HG02840 (cell line): ENCODE measurements around the gene LDLRAD3.
"Not testable (repeated sequence)": the region's sequence is repeated elsewhere in the genome, so short reads cannot be mapped to it uniquely, and the experiment has no call there.

ENCODE experiments used
- ATAC-seq: cut with Tn5 transposase; IDR thresholded peaks from one replicate; pipeline ENCODE4 v1.9.1; 2021; ENCODE audit warnings: mild to moderate bottlenecking, moderate library complexity, moderate number of reproducible peaks; ENCODE audit not compliant: unreplicated experiment, low FRiP score

Gene LDLRAD3

DNA sequence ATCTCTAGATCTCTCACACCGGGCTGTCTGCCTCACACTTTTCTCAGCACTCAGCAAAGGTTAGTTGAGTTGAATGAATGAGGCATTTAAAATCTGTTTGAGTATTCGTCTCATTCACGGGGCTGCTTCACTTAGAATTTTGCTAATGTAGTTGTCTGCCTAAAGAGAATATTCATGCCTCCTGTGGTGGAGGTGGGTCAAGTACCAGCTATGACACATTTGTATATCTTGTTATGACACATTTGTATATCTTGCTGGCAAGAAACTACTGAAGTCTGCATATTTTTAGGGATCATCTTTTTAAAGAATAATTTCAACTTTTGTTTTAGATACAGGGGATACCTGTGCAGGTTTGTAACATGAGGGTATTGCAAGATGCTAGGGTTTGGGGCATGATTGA lies 43.1 kb downstream of the LDLRAD3 start:
- ATAC-seq, result no peak

DNA sequence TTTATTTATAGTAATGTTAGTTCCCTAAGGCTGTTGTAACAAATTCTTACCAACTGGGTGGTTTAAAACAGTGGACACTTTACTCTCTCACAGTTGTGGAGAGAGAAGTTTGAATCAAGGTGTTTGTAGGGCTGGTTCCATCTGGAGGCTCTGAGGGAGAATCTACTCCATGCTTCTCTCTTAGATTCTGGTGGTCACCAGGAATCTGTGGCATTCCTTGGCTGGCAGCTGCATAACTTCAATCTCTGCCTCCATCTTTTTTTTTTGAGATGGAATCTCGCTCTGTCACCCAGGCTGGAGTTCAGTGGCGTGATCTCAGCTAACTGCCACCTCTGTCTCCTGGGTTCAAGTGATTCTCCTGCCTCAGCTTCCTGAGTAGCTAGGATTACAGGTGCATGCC lies 46.3 kb downstream of the LDLRAD3 start:
- no peak for ATAC-seq

- no peak for ATAC-seq
Measured at GRCh38 chr11:35990816-35991215, 47.0 kb downstream of the LDLRAD3 start.

DNA sequence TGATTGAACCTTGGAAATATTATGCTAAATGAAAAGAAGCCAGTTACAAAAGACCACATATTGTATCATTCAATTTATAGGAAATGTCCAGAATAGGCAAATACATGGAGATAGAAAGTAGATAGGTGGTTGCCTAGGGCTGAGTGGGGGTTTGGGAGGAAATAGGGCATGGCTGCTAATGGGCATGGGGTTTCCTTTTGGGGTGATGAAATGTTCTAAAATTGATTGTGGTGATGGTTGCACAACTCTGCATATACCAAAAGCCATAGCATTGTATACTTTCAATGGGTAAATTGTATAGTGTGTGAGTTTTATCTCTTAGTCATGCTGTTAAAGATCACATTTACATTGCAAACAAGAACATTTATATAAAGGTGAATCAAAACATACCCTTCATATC lies 48.7 kb downstream of the LDLRAD3 start:
- ATAC-seq, result no peak

DNA sequence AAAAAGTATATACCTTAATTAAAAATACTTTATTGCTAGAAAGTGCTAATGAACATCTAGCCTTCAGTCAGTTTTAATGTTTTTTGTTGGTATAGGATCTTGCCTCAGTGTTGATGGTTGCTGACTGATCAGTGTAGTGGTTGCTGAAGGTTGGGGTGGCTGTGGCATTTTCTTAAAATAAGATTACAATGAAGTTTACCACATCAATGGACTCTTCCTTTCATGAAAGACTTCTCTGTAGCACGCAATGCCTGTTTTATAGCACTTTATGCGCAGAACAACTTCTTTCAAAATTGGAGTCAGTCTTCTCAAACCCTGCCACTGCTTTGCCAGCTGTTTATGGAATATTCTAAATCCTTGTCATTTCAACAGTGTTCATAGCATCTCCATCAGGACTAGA lies 50.6 kb downstream of the LDLRAD3 start:
- ATAC-seq, result no peak

- no peak for ATAC-seq
Measured at GRCh38 chr11:35995681-35996271, 51.9 kb downstream of the LDLRAD3 start.

DNA sequence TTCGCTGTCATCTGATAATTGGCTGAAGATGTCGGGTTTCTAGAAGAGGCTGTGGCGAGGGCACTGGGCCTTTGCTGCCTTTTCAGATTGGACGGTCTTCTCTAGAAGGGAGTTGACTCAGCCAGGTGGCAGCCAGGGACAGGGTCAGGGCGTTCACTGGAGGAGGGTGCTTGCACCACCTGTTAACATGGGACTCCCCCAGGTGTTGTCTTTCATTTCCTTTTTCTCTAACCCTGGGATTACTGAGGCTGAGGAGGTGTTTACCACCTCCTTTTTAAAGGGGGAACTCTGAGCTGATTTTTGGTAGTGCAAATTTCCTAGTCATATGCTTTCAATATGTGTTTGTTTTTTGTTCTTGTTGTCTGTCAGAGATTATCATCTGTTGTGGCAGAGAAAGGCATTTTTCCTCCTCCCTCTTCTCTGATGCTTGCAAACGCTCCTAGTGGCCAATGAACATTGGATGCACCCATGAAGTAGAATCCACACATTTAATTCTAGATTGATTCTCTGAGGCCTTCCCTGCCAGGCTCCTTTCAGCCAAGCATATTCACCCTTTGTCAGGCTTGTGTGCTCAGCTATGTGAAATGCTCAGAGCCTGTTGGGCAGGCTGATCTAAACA lies 54.1 kb downstream of the LDLRAD3 start:
- no peak for ATAC-seq

- ATAC-seq, result no peak
Measured at GRCh38 chr11:35998634-35999033, 54.8 kb downstream of the LDLRAD3 start.

DNA sequence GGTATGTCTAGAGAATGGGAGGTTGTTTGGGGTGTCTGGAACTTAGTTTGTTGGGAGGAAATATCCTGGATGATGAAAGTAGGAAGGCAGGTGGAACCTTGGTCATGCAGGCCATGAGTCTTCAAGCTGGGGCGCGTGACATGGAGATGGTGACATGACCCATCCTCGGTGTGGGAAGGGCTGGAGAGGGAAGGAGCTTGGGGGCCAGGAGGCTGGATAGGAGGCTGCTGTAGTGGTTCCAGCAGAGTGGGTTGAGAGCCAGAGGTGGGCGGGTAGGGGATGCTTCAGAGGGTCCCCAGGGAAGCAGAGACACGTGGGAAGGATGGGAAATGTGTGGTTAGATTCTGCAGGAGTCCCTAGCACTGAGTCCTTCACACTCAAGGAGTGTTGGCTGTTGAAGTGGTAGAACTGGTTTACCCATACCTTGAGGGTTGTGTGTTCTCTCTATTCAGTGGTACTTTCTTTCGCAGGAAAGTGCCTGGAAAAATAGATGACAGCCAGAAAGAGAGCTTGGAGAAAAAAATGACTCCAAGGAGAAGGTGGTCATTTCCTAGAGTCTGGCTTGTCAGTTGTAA lies 56.8 kb downstream of the LDLRAD3 start:
- ATAC-seq, result no peak

DNA sequence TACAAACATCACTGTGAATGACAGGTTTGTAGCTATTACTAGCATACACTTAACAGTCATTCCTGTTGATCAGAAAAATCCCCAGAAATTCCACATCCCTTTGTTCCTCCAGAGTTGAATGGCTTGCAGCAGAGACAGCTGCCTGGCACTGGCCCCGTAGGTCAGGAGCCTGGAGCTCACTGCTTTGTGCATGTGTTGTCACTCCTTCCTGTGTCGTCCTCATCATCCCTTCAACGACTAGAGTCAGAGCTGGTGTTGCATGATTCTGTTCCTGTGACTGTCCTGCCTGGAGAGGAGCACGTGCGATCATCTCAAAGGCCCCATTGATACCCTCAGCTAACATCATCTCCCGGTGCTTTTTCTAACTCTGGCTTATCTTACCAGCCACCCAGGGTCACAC lies 58.3 kb downstream of the LDLRAD3 start:
- no peak for ATAC-seq

DNA sequence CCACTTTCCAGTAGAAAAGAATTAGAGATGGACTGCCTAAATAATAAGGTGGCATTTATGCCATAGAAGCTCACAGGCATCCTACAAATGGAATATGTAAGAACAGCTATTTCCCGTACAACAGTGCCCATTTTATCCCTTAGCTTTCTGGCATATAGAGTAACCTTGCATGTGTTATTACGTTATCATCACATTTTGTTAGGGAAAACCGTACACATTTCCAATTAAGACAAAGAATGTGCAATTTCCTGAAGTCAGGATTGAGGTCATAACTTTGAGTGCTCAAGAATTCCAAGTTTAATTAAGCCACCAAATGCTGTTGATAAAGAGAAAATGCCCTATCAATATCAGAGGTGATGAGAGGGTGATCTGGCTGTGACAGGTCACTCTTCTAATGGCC lies 58.9 kb downstream of the LDLRAD3 start:
- no peak for ATAC-seq

DNA sequence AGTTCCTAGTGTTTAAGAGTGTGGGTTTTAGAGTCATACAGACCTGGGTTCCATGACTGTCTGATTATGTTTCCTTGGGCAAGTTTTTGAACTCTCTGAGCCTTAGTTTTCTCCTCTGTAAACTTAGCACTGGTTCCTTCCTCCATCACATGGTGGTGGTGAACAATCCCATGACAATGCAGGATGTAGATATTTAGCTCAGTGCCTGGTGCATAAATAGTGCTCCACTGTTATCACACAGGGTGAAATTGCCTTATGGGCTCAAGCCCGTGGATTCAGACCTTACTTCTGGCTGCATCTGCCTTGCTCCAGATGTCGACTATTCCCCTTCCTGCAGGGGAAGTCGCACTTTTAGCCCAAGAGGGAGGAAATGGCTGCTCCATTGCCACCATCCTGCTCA lies 62.7 kb downstream of the LDLRAD3 start:
- no peak for ATAC-seq

DNA sequence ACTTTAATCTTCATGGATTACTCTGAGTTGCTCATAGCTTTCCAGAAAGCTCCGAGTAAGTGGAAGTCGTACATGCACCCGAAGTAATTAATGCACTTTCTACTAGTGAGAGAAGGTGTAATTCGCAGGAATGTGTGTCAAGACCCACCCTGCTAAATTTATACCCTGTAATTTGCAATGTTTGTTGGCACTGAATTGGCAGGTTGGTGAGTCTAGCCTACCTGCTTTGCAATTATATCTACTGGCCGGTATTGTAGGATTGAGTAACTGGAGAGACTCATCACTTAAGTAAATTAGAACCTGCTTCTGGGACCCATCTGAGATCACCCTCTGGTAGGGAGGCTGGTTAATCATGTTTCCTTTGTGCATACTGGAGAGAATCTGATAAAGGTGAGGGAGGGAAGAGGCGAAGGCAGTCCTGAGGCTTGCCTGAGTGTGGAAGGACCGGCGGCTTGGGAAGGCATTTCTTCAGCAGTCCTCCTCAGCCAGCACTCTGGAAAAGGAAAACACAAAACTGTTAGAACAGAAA lies 63.3 kb downstream of the LDLRAD3 start:
- no peak for ATAC-seq

GRCh38 chr11:36008584-36008983 lies 64.7 kb downstream of the LDLRAD3 start:
- ATAC-seq, result no peak

- ATAC-seq, result no peak
Measured at GRCh38 chr11:36009473-36009872, 65.6 kb downstream of the LDLRAD3 start.

- ATAC-seq, result no peak
Measured at GRCh38 chr11:36010010-36010740, 66.3 kb downstream of the LDLRAD3 start.

DNA sequence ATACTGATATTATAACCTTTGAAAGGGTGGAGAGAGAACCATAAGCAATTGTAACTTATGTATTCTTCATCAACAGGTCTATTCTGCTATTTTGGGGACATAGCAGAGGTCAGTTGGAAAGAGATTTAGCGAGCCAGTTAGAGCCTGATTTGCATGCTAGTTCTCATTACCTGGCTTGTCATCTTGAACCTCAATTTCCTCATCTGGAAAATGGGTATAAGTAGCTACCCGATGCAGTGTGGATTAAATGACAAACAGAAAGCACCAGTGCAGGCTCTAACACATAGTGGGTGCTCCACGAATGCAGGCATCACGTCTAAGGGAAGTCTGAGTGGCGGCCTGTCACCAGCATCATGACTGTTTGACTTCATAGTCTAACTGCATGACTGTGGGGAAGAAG lies 67.7 kb downstream of the LDLRAD3 start:
- ATAC-seq, result no peak

GRCh38 chr11:36012455-36012854 lies 68.6 kb downstream of the LDLRAD3 start:
- ATAC-seq, result no peak

DNA sequence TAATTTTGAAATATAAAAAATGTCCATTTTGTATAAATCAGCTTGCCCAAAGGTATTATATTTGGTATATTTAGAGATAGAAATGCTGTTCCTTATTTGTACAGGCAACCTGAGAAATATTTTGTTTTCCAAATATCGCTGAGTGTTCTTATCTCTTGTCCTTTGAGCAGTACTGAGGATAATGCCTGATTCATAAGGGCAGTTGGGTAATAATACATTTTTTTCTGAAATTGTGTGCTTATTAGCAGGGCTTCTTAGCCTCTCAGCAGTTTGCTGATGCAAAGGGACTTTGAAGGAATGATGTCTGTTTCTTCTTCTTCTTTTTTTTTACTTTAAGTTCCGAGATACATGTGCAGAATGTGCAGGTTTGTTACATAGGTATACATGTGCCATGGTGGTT lies 69.1 kb downstream of the LDLRAD3 start:
- ATAC-seq, result no peak

- not testable (repeated sequence) for ATAC-seq
Measured at GRCh38 chr11:36013446-36013845, 69.6 kb downstream of the LDLRAD3 start.
